ENCODE results near the gene GNB3. TPM values are rescaled to one million over a fixed set of nuclear protein-coding genes. Genes with fewer than 3 reads are reported as not detected.
A peak's percentile ranks its signal among the peaks of the same experiment; 100 is the strongest.
"Not testable (repeated sequence)": the region's sequence is repeated elsewhere in the genome, so short reads cannot be mapped to it uniquely, and the experiment has no call there.

The GNB3 gene
- total and polyA plus RNA-seq, 4 donors = 1.2 to 3.3 (median 1.7) TPM

DNA sequence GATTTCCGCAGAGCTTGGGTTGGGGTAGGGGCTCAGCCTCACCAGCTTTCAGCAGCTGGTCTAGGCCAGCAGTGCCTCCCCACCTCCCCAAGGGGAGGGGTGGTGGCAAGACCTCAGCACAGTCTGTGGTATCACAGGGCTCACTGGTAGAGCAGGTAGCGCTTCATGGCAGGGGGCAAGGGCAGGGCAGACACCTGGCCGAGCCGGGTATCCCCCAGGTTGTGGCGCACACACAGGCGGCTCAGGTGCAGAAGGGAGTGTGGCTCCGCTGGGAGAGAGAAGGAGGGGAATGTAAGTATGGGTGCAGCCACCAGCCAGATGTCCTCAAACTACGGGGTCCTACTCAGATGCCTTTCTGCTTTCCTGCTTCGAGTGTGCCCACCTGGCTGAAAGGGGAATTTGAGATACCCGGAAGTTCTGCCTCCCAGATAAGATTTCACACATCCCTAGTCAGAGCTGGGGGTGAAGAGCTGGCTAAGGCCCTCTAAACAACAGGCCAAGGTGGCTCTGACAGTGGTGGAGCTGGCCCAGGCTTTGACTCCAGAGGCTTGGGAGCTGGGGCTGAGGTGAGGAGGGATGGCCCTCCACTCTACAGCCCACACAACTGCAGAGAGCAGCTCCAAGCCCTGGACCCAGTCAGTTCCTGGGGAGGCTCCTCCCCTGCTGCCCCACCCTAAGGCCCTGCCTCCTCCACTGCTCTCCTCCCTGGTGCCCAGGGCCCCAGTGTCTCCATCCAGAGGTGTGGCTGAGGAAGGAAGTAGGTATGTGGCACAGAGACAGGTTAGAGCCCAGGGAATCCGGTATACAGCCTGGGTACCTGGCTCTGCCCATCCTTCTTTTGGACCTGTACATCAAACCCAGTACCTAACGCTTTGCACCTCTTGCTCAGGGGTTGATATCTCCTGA is 30.6 kb downstream of the GNB3 start:
- DNase-seq (no peak), ATAC-seq (ENCODE audit: insufficient read depth, low FRiP score) (no peak)

DNA sequence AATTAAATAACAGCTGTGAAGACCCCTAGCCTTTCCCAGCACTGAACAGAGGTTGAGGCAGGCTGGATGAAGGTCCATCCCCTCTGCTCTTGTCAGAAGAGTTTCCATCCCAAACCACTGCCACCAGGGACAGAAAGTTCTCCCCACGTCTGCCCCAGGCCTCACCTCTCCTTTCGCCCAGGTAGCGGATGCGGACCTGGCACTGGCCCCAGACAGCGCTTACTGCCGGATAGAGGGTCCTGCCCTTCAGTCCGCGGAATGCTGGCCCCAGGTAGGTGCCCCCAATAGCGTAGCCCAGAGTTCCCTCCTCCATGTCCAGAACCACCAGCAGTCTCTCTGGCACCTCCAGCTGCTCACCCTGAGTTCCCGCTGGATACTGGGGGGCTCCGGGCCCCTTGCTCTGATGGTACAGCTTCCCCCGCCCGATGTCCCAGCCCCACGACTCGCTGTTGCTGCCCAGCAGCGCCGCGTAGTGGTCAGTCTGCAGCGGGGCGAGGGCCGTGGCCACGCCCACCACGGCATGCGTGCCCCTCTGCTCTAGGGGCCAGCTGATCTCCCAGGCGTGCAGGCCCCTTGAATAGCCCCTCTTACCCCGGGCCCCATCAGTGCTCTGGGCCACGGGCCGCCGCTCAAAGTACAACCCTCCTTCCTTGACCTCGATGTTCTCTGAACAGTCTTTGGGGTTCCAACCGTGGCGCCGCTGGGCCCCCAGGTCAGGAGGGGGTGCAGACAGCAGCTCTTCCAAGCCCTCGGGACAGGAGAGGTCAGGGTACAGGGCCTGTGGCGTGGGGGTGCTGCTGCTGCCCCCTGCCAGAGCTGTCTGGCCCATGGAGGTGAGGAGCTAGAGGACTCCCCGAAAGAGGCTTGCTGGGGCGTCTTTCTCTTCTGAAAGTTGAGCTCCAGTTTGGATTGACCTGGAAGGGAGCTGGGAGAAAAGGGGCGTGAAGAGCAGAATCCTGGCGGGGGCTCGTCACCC is 31.6 kb downstream of the GNB3 start:
- Histone ChIP-seq H3K27ac (ENCODE audit: low read depth in 1 of 2, low read length in 1 of 2) (peak overlapping the region; percentile 75 to 83), H3K9ac (ENCODE audit: insufficient read depth in 1 of 2, low read length in 2 of 2) (peak overlapping the region; percentile 19 to 62), H3K9me3 (ENCODE audit: control insufficient read depth in 4 of 4, insufficient read depth in 3 of 4, low read length in 3 of 4) (no peaks in the 10 kb centered on the region), H3K27me3 (ENCODE audit: control insufficient read depth in 3 of 3, insufficient read depth in 3 of 3, low read length in 2 of 3) (no peaks in the 10 kb centered on the region), H3K4me1 (ENCODE audit: control insufficient read depth in 5 of 5, insufficient read depth in 5 of 5, low read length in 5 of 5) (peaks cover 0 to 32% (median 12%) of the 10 kb centered on the region in 5 donors), H3K4me3 (peak overlapping the region; percentile 64), H3K36me3 (ENCODE audit: control insufficient read depth in 4 of 4, insufficient read depth in 4 of 4, low read length in 4 of 4) (peaks cover 5 to 25% (median 18%) of the 10 kb centered on the region in 4 donors)
- peak; percentile 66 for ATAC-seq (ENCODE audit: insufficient read depth, low FRiP score)
- 2% methylated on average over 37 to 40 of the region's 40 CpGs for WGBS, 2 donors
- DNase-seq = peak; percentile 84 to 87 (median 87)
- TF ChIP-seq, protein P1, sequence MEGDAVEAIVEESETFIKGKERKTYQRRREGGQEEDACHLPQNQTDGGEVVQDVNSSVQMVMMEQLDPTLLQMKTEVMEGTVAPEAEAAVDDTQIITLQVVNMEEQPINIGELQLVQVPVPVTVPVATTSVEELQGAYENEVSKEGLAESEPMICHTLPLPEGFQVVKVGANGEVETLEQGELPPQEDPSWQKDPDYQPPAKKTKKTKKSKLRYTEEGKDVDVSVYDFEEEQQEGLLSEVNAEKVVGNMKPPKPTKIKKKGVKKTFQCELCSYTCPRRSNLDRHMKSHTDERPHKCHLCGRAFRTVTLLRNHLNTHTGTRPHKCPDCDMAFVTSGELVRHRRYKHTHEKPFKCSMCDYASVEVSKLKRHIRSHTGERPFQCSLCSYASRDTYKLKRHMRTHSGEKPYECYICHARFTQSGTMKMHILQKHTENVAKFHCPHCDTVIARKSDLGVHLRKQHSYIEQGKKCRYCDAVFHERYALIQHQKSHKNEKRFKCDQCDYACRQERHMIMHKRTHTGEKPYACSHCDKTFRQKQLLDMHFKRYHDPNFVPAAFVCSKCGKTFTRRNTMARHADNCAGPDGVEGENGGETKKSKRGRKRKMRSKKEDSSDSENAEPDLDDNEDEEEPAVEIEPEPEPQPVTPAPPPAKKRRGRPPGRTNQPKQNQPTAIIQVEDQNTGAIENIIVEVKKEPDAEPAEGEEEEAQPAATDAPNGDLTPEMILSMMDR (IDR thresholded peaks at IDR 0.05; ENCODE audit: control extremely low read depth, extremely low read depth) = peak; percentile 92

More for the DNA sequence above, 30.6 kb downstream of the GNB3 start:
- TF ChIP-seq, protein P1 (IDR thresholded peaks at IDR 0.05; ENCODE audit: control extremely low read depth, extremely low read depth) = no peak
- H3K9me3 ChIP-seq (ENCODE audit: control insufficient read depth in 4 of 4, insufficient read depth in 3 of 4, low read length in 3 of 4) = no peaks in the 10 kb centered on the region
- WGBS, 2 donors = 65 to 72% methylated on average over 12 of the region's 12 CpGs
- H3K27me3 ChIP-seq (ENCODE audit: control insufficient read depth in 3 of 3, insufficient read depth in 3 of 3, low read length in 2 of 3) = no peaks in the 10 kb centered on the region
- H3K4me3 ChIP-seq = peak overlapping the region; percentile 64
- peaks cover 5 to 25% (median 18%) of the 10 kb centered on the region in 4 donors for H3K36me3 ChIP-seq (ENCODE audit: control insufficient read depth in 4 of 4, insufficient read depth in 4 of 4, low read length in 4 of 4)
- H3K27ac ChIP-seq (ENCODE audit: low read depth in 1 of 2, low read length in 1 of 2) = peak overlapping the region in 1 of 2 donors; percentile 35
- peaks cover 0 to 37% (median 12%) of the 10 kb centered on the region in 5 donors for H3K4me1 ChIP-seq (ENCODE audit: control insufficient read depth in 5 of 5, insufficient read depth in 5 of 5, low read length in 5 of 5)
- H3K9ac ChIP-seq (ENCODE audit: insufficient read depth in 1 of 2, low read length in 2 of 2) = peak overlapping the region in 1 of 2 donors; percentile 62

DNA sequence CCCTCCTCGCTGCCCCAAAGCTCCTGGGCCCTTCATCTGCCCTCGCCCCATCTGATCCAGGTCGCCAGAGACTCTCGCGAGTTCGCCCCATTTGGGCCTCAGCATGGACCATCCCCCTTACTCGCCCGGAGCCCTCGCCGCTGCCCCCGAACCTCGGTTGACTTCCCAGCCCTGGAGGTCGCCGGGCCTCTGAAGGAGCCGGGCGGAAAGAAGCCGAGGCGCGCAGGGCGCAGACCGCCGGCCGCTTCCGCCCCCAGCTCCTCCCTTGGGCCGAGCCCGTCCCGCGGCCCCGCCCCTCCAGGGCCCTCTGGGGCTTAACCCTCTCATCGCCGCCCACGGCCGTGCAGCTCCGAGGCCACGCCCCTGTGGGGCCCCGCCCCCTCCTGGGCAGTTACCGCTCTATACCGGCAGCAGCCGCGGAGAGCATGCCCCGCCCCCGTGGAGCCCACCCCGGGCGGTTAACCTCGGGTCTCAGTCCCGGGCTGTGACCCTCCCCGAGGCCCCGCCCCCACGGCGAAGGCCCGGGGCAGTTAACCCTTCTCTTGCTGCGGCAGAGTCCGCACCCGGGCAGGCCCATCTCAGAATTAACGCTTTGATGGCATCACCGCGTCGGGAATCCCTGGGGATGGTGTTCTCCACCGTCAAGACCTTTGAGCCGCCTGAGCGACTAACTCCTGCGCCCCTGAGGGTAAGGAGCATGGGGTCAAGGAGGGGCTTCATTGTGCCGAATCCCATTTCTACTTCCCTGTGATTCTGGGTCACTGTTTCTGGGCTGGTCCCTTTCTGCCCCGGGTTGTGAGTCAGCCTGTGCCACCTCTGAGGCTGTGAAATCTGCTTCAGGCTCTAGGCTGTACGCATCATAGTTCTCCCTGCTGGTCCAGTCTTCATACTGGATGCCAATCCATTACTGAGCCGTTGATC is 32.6 kb downstream of the GNB3 start, which contains the start of gene SPSB2:
SPSB2 (minus strand) TSS at position 210 of the 921 bp plus-strand sequence. CDS start 402 bp downstream, outside the sequence.
- Histone ChIP-seq H3K9ac (ENCODE audit: insufficient read depth in 1 of 2, low read length in 2 of 2) (peak within 1 kb of the TSS; percentile 68 to 93), H3K4me1 (ENCODE audit: control insufficient read depth in 5 of 5, insufficient read depth in 5 of 5, low read length in 5 of 5) (peaks cover 0 to 29% (median 10%) of the 10 kb centered on the region in 5 donors), H3K36me3 (ENCODE audit: control insufficient read depth in 4 of 4, insufficient read depth in 4 of 4, low read length in 4 of 4) (peaks cover 5 to 25% (median 18%) of the 10 kb centered on the region in 4 donors), H3K9me3 (ENCODE audit: control insufficient read depth in 4 of 4, insufficient read depth in 3 of 4, low read length in 3 of 4) (no peaks in the 10 kb centered on the region), H3K4me3 (peak within 1 kb of the TSS; percentile 64), H3K27ac (ENCODE audit: low read depth in 1 of 2, low read length in 1 of 2) (peak within 1 kb of the TSS; percentile 83 to 92), H3K27me3 (ENCODE audit: control insufficient read depth in 3 of 3, insufficient read depth in 3 of 3, low read length in 2 of 3) (no peaks in the 10 kb centered on the region)
- ATAC-seq (ENCODE audit: insufficient read depth, low FRiP score) = peak; percentile 93
- peak; percentile 98 to 99 (median 99) for DNase-seq
- TF ChIP-seq, protein P1 (IDR thresholded peaks at IDR 0.05; ENCODE audit: control extremely low read depth, extremely low read depth) = no peak
- 0% methylated on average over 62 to 66 of the region's 66 CpGs for WGBS, 2 donors

DNA sequence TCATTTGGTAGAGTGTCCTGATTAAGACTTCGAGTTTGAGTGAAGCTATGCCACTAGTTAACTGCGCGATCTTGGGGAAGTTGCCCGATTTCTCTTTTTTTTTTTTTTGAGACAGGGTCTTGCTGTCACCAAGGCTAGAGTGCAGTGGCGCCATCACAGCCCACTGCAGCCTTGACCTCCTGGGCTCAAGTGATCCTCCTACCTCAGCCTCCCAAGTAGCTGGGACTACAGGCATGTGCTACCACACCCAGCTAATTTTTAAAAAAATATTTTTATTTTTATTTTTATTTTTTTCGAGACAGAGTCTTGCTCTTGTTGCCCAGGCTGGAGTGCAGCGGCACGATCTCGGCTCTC is 33.3 kb downstream of the GNB3 start:
- ATAC-seq (ENCODE audit: insufficient read depth, low FRiP score); H3K27me3 ChIP-seq (ENCODE audit: control insufficient read depth in 3 of 3, insufficient read depth in 3 of 3, low read length in 2 of 3); DNase-seq; H3K9me3 ChIP-seq (ENCODE audit: control insufficient read depth in 4 of 4, insufficient read depth in 3 of 4, low read length in 3 of 4): not testable (repeated sequence)
- H3K27ac ChIP-seq (ENCODE audit: low read depth in 1 of 2, low read length in 1 of 2) = peak overlapping the region in 1 of 2 donors; percentile 92
- H3K4me3 ChIP-seq = peak overlapping the region; percentile 64
- WGBS, 2 donors = 43 to 47% methylated on average over 9 of the region's 9 CpGs
- H3K36me3 ChIP-seq (ENCODE audit: control insufficient read depth in 4 of 4, insufficient read depth in 4 of 4, low read length in 4 of 4) = peaks cover 5 to 24% (median 18%) of the 10 kb centered on the region in 4 donors
- peak overlapping the region; percentile 68 to 93 for H3K9ac ChIP-seq (ENCODE audit: insufficient read depth in 1 of 2, low read length in 2 of 2)
- H3K4me1 ChIP-seq (ENCODE audit: control insufficient read depth in 5 of 5, insufficient read depth in 5 of 5, low read length in 5 of 5) = peaks cover 0 to 23% (median 8%) of the 10 kb centered on the region in 5 donors

All from lung (tissue), 12 donors.